ENCODE data around the gene C19orf38. TPM values are rescaled to one million over a fixed set of nuclear protein-coding genes. Genes with fewer than 3 reads are reported as not detected.
"Not testable (repeated sequence)": the region's sequence is repeated elsewhere in the genome, so short reads cannot be mapped to it uniquely, and the experiment has no call there.

C19orf38 gene
- total RNA-seq, 1 experiment from 2014 or later: 0.36 TPM

DNA sequence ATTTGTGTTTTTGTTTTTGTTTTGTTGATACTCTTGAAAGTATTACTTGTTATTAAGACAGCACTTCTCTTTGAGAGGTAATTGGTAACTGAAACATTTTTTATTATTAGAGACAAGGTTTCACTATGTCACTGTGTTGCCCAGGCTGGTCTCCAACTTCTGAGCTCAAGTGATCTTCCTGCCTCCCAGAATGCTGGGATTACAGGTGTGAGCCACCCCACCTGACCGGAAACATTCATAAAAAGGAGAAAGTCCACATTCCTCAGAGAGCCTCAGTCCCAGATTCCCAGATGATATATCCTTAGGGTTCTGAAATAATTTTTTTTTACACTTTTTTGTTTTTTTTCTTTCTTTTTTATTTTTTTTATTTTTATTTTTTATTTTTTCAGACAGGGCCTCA is 25.8 kb downstream of the C19orf38 start:
- DNase-seq (ENCODE audit: low read depth): no peak

DNA sequence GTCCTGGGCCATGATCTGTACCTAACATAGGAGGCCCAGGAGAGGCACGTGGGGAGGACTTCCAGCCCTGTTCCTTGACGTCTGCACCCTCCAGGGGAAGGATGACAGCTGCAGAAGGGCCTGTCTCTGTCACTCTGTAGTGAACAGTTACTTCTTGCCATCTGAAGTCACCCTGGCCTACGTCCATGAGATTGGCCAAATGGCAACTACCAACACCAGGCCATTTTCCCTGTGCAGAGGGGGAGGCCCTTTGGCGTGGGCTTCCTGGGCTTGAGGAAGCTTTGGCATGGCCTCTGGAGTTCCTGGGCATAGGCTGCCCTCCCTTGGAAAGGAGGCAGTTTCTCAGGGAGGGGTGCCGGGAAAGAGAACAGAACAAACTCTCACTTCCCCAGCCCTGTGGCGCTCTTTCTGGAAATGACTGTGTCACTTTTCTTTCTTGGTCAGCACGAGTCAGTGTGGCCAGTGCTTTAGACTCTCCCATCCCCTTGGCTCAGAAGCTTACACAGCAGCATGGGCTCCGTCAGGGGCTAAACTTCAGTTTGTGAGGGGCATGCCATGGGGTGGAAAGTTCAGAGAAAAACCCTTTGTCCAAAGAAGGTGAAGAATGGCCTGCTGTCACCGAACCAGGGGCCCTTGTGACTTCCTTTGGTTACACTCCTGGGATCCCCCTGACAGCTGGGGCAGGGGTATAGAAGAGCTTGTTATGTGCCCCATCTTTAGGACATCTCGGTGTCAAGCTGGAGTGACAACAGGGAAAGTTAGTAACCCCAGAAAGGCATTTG is 28.4 kb downstream of the C19orf38 start:
- DNase-seq (ENCODE audit: low read depth): no peak

DNA sequence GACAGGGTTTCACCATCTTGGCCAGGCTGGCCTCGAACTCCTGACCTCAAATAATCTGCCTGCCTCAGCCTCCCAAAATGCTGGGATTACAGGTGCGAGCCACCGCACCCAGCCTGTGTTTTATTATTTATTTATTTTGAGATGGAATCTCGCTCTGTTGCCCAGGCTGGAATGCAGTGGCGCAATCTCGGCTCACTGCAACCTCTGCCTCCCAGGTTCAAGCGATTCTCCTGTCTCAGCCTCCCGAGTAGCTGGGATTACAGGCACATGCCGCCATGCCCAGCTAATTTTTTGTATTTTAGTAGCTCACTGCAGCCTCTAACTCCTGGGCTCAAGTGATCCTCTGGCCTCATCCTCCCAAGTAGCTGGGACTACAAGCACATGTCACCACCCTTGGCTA is 29.4 kb downstream of the C19orf38 start:
- not testable (repeated sequence) for DNase-seq (ENCODE audit: low read depth)

DNA sequence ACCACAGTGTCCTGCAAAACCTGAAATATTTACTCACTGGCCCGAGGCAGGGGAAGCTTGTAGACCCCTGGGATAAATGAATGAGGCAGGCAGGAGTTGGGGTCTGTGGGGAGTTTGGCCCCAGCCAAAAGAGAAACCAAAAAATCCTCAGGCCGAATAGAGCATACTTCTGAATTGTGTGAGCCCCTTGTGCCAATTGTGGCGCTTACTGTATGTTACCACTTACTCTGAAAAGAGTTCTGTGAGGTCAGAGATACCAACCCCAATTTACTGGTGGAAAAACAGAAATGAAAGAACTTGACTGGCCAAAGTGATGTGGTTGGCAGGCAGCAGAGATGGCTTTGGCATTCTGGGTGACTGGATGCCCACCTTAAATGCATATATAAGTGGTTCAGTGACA is 30.0 kb downstream of the C19orf38 start:
- DNase-seq (ENCODE audit: low read depth): no peak

DNA sequence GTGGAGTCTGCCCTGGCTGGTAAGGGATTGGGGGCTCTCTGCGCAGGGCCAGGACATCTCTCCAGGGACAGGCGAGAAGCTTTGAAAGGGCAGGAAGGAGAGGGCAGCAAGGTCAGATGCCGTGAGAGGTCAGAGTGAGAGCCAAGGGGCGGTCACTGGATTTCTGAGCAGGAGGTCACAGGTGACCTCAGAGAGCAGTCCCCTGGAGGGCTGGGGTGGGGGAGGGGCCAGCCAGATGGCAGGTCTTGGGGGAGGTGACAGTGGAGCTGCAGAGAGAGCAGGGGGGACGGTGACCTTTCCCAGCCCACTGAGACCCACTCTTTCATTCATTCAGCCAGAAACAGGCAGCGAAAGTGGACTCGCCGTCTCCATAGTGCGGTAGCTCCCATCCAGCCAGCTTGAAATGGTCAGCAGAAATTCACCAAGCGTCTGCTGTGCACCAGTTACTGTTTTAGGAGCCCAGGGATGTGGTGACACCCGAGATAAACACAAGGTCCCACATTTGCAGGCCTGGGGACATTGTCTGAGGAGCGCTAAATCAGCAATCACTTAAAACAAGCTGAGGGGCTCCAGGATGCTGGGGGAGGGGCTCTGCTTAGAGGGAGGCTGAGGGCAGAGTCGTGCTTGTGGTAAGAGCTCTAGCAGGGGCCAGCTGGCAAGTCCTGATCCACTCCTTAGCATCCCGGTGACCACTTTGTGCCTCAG is 33.3 kb downstream of the C19orf38 start:
- no peak for DNase-seq (ENCODE audit: low read depth)

DNA sequence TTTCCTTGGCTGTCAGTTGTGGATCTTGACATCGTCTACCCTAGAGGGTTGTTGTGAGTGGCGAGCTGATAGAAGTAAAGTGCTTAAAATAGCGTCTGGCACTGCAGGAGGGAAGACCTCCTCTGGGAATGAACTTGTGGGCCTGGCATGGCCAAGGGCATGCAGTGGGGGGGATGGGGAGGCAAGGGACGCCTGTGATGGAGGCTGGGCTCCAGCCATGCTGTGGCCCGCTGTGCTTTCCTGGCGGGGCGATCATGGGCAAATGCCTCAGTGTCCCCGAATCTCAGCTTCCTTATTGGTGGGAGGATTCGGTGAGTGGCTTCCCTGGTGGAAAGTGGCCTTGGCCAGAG is 33.9 kb downstream of the C19orf38 start:
- no peak for DNase-seq (ENCODE audit: low read depth)

DNA sequence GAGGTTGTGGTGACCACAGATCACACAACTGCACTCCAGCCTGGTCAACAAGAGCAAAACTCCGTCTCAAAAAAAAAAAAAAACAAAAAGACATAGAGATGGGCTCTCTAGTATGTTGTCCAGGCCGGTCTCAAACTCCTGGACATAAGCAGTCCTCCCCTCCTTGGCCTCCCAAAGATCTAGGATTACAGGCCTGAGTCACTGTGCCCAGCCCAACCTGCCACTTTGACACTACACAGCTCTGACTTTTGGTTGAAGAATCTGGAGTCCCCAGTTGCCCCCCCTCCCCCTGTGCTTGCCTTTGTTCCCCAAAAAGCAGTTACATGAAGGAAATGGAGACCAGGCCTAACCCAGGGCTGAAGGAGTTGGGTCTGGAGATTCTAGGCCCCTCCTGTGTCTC is 36.1 kb downstream of the C19orf38 start:
- peak; percentile 32 for DNase-seq (ENCODE audit: low read depth)

DNA sequence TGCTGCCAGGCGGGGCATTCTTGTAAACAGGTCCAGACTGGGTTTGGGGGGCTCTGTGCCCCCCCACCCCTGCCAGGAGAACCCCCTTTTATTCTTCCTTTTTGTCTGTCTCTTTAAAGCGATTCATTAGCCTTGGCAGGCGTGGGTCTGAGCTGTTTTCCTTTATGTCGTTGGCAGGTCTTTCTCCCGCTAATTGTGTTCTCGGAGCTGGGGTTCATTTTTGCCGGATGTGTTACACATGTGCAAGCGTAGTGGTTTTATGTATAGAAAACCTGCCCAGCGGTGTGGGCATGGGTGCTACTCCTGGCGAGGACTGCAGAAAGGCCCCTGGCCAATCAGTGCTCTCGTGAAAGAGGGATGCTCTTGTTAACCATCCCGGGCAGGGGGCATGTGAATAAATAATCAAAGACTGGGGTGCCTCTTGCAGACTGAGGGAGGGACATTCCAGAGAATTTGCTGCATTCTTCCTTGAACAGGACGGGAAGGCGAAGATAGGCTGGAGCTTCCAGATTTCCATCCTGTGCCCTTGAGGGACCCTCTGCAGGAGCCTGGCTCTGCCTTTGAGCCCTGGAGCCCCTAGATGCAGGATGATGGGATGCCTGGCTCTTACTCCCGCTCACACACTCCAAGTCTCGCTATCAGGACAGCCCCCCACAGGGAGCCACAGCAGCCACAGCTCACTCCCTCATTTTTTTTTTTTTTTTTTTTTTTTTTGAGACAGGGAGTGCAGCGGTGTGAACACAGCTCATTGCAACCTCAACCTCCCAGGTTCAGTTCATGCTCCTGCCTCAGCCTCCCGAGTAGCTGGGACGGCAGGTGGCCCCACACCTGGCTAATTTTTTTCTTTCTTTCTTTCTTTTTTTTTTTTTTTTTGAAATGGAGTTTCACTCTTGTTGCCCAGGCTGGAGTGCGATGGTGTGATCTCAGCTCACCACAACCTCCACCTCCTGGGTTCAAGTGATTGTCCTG is 37.3 kb downstream of the C19orf38 start:
- no peak for DNase-seq (ENCODE audit: low read depth)

DNA sequence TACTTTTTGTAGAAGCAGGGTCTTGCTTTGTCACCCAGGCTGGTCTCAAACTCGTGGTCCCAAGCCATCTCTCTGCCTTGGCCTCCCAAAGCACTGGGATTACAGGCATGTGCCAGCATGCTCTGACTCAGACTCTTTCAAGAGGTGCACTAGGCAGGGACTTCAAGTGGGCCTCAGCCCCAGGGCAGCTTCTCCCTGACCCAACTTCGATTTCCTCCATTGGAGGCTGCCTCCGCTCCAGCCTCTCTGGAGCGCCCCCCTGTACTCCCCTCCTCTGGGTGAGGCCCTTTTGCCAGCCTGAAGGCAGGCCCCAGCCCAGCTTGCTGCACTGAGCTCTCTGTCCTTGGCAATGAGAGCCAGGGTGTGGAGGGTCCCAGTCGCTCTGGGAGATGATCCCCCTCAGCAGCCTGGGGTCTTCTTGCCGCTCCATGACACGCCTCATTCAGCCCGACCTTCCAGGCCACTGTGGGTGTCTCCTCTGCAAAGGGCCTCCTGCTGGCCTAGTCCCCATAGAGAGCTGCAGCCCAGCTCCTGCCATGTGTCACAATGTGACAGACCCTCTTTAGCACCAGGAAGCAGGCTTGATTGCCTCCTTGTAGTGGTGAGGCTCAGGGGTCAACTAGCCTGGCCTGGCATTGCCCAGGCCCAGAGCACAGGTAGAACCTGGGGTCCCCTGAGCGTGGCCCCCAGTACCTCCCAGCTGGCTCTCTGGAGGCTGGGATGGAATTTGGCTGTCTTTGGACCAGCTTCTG is 39.6 kb downstream of the C19orf38 start:
- no peak for DNase-seq (ENCODE audit: low read depth)

DNA sequence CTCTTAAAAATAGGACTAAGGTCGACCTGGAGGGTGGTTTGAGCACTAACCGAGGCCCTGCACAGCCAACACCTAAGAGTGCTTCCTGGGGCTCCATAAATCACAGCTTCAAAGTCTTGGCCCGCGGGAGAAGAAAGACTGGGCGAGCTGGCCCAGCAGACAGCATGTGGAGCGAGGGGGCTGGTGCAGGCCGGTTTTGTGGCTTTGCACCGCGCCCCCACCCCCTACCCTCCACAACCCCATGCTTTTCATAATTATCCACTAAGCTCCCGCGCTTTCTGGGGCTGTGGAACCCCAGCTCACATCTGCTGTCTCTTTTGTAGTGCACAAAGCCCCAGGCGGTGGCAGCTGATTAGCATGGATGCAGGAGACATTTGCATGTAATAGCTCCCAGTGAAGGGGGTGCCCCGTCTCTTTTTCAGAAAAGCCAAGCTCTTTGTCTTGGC is 40.2 kb downstream of the C19orf38 start:
- no peak for DNase-seq (ENCODE audit: low read depth)

DNA sequence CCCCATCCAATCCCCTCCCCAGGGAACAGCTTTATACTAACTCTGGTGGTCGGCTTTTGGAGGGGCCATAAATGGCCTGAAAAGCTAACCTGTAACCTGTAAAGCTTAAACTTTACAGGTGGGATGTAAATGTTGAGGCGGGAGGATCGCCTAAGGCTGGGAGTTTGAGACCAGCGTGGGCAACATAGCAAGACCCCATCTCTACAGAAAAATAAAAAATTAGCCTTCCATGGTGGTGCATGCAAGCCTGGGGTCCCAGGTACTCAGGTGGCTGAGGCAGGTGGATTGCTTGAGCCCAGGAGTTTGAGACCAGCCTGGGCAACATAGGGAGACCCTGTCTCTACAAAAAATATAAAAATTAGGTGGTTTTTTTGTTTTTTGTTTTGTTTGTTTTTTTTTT is 41.7 kb downstream of the C19orf38 start:
- DNase-seq (ENCODE audit: low read depth): no peak

DNA sequence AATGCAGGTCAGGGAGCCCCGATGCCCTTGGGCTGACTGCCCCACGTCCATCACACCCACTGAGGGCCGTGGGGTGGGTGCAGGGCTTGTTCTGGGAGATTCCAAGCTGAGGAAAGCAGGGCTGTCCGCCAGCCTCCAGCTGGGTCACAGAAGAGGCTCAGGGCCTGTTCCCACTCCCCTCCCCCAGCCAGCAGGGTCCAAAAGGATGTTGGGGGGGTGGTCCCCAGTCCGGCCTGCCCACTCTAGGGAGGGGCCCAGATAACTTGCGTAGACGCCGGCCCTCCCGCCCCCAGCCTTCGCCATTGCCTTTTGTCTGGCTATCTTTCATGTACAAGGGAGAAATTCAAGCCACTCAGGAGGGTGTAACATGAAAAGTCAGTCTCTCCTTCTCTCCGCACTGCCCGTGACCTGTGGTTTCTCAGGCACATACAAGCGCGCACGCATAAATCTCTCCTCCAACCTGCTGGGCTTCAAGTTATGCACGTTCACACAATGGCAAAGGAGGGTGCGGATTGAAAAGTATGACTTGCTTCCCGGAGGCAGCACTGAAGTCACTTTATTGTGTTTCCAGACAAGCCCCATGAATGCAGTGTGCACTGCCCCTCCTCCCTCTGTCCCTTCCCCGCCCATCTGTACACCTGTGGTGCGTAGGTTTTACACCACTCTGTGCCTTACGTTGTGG is 43.3 kb downstream of the C19orf38 start:
- DNase-seq (ENCODE audit: low read depth): no peak

DNA sequence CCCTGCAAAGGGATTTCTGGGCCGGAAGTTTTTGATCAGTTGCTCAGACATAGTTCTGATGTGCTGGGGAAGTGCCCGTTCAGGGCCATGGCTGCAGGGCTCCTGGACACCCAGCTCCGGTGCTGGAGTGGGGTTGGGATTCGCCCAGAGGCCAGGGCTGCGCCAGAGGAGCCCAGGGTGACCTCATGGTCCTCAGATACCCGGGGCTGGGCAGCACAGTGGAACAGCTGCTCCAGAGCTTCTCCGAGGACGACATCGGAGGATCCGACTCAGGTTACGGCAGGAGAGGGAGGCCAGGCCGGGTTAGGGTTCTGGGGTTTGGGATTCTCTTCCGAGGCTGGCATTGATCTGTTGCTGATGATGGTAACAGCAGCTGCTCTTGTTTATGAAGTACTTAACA is 44.0 kb downstream of the C19orf38 start:
- no peak for DNase-seq (ENCODE audit: low read depth)

DNA sequence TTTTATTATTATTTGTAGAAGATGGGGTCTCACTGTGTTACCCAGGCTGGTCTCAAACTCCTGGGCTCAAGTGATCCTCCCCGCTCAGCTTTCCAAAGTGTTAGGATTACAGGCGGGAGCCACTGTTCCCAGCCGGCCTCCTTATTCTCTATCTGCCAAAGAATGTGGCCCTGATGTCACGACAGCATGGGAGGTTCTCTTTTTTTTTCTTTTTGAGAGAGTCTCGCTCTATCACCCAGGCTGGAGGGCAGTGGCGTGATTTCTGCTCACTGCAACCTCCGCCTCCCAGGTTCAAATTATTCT is 46.6 kb downstream of the C19orf38 start:
- no peak for DNase-seq (ENCODE audit: low read depth)

DNA sequence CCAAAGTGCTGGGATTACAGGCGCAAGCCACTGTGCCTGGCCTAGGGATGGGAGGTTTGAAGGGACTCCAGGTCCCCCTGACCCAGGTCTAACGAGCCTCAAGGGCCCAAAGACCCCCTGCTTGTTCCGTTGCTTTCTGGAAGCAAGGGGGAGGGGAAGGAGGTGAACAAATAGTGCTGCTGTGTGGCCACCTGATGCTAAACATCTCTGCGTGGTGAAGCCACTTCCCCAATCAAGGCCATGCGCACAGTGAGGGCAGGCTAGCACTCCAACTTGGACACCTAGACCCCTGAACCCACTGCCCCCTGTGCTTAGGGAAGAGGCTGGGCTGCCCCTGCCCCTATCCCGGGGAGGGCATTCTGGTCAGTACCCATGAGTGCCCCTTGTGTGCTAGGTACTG is 47.1 kb downstream of the C19orf38 start:
- DNase-seq (ENCODE audit: low read depth): no peak

DNA sequence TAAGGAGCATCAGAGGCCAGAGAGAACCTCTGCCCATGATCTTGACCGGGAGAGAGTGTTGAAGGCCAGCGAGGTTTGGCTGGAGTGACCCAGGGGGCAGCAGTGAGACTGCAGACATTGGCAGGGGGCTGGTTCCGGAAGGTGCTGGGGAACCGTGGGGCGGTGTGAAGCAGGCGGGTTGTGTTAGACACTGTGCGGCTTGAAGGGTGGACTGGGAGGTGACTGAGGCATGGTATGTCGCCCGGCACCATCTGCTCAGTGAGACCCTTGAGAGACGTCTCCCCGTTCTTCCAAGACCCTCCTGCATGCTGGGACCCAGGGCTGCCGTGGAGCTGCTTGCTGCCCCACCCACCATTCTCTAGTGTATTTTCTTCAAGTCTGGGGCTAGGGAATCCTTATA is 47.7 kb downstream of the C19orf38 start:
- no peak for DNase-seq (ENCODE audit: low read depth)

DNA sequence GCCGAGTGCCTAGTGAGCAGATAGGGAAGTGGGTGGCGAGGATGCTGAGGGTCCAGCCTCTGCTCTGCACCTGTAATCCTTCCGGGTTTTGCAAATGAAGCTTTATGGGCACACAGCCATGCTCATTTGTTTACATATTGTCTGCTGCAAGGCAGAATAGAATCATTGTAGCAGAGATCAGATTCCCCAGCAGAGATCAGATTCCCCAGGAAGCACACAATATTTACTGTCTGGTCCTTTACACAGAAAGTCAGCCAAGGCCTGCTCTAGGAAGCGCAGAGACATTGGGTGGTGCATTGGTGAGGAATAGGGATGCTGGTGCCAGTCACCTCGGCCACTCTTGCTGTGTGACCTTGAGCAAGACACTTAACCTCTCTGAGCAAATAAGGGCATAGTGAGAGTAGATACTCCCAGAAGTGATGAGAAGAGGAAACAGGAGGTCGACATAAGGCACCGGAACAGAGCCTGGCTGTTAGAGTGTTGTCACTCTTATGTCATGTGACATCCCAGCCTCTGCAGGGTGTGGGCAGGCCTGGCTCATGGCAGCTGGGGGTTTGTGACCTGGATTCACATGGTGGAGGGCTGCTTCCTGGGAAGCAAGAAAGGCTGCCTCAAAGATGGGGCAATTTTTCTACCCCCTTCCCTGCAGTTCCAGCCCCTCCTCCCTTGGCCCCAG is 48.8 kb downstream of the C19orf38 start:
- DNase-seq (ENCODE audit: low read depth): no peak

DNA sequence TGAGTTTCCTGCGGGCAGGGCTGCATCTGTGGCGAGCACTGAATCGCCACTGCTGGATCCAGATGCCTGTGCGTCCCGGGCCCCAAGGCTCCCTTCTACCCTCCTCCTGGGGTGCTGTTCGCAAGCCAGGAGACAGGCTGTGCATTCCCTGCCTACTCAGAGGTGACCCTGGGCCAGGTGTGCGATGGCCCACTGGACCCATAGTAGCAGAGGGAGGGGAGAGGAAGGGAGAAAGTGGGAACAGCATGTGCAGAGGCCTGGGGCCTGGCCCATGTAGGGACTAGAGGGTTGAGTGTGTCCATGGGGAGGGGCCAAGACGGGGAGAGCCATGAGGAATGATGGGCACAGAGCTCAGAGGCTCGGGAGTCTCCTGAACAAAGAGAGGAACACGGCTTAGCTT is 50.4 kb downstream of the C19orf38 start:
- no peak for DNase-seq (ENCODE audit: low read depth)

DNA sequence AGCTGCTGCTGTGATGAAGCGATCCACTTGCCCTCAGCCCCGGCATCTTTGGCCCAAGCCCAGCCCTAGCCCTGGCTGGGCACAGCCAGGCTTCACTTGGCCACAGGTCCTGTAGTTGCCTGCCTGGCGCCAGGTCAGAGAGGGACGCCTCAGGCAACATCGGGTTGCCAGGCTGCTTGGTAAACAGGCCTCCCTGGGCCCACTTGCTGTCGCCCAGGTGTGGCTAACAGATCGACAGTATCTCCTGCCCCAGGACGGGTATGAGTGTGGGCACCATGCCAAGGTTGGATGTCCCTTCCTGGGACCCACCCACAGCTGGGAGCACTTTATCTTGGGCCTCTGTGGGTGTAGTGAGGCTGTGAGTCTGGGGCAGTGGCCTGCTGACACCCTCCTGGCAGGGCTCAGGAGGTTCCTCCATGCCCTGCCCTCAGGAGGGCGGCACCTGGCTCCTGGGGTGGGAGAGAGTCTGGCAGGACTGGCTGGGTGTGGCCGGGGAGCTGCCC is 51.0 kb downstream of the C19orf38 start:
- no peak for DNase-seq (ENCODE audit: low read depth)

DNA sequence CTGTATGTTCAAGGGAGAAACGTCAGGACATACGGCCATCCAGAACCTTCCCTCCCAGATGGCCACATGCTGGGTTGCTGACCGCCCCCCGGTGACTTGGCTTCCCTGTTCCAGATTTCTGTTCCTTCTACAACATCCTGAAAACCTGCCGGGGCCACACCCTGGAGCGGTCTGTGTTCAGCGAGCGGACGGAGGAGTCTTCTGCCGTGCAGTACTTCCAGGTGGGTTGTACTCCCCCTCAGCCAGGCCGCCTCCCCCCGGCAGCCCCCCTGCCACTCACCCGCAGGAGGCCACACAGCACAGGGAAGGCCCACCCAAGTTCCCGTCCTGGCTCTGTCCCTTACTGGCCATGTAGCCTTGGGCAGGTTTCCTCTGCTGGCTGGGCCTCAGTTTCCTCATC is 59.7 kb downstream of the C19orf38 start:
- DNase-seq (ENCODE audit: low read depth): no peak
